Effector CD4-positive, alpha-beta T cell (primary cell): ENCODE measurements around the gene AFMID.

Experiments
- DNase-seq: peaks from one replicate; pipeline ENCODE4 v3.0.0-alpha.2; 2020

The AFMID gene

GRCh38 chr17:78256707-78257591 lies 69.8 kb downstream of the AFMID start:
- DNase-seq = no peak
